GM12801 (cell line): ENCODE data around the gene ZNF274.

Source experiments
- CTCF ChIP-seq: IDR thresholded peaks from one replicate; pipeline ENCODE4 v1.5.1; 2011; ENCODE audit warnings: control low read depth; ENCODE audit not compliant: insufficient read length; ENCODE audit errors: extremely low read depth

Gene ZNF274

GRCh38 chr19:58248886-58249285, 66.0 kb downstream of the ZNF274 start:
- no peak for TF ChIP-seq CTCF

GRCh38 chr19:58252102-58252685, 69.3 kb downstream of the ZNF274 start:
- no peak for TF ChIP-seq CTCF

- TF ChIP-seq CTCF = no peak
Observed at GRCh38 chr19:58261600-58261967, 78.7 kb downstream of the ZNF274 start.

GRCh38 chr19:58261968-58262921, 79.4 kb downstream of the ZNF274 start:
- no peak for TF ChIP-seq CTCF

GRCh38 chr19:58262922-58263296, 80.0 kb downstream of the ZNF274 start:
- no peak for TF ChIP-seq CTCF
